GM18951 (cell line): ENCODE results near the gene MAP2.

Source experiments
- POLR2A ChIP-seq: IDR thresholded peaks from 4 replicates; pipeline ENCODE4 v1.6.1; 2011; ENCODE audit warnings: mild to moderate bottlenecking; ENCODE audit not compliant: insufficient read length, insufficient read depth; ENCODE audit errors: extremely low read depth
- in situ Hi-C: fragments of 300-500 bp; cut with MboI; formaldehyde crosslinking; loops from one replicate; pipeline ENCODE4 v1.12.0; 2022; ENCODE audit warnings: low sequenced_read_pairs, mixed read lengths, inconsistent platforms; ENCODE audit not compliant: unreplicated experiment

Gene MAP2

GRCh38 chr2:209609531-209609930 is 185.7 kb downstream of the MAP2 start:
- TF ChIP-seq POLR2A = no peak
- in situ Hi-C loops = no loop called here

- in situ Hi-C loops = no loop called here
- no peak for TF ChIP-seq POLR2A
Measured at GRCh38 chr2:209610631-209611030, 186.8 kb downstream of the MAP2 start.

GRCh38 chr2:209613649-209614305 is 189.9 kb downstream of the MAP2 start:
- in situ Hi-C loops = no loop called here
- no peak for TF ChIP-seq POLR2A

- no peak for TF ChIP-seq POLR2A
- in situ Hi-C loops = no loop called here
Measured at GRCh38 chr2:209614690-209615369, 191.0 kb downstream of the MAP2 start.

GRCh38 chr2:209619782-209620181 is 195.9 kb downstream of the MAP2 start:
- in situ Hi-C loops = no loop called here
- TF ChIP-seq POLR2A = no peak

GRCh38 chr2:209624192-209624938 is 200.5 kb downstream of the MAP2 start:
- TF ChIP-seq POLR2A = no peak
- in situ Hi-C loops = no loop called here

GRCh38 chr2:209629597-209629996 is 205.8 kb downstream of the MAP2 start:
- no peak for TF ChIP-seq POLR2A
- in situ Hi-C loops = no loop called here

- TF ChIP-seq POLR2A = no peak
- in situ Hi-C loops = no loop called here
Measured at GRCh38 chr2:209633911-209634310, 210.1 kb downstream of the MAP2 start.

GRCh38 chr2:209636076-209636475 is 212.2 kb downstream of the MAP2 start:
- in situ Hi-C loops = no loop called here
- no peak for TF ChIP-seq POLR2A

- in situ Hi-C loops = no loop called here
- TF ChIP-seq POLR2A = no peak
Measured at GRCh38 chr2:209637293-209637692, 213.4 kb downstream of the MAP2 start.

- in situ Hi-C loops = no loop called here
- TF ChIP-seq POLR2A = no peak
Measured at GRCh38 chr2:209638346-209638745, 214.5 kb downstream of the MAP2 start.

GRCh38 chr2:209640358-209640757 is 216.5 kb downstream of the MAP2 start:
- in situ Hi-C loops = no loop called here
- no peak for TF ChIP-seq POLR2A

GRCh38 chr2:209642146-209642820 is 218.4 kb downstream of the MAP2 start:
- TF ChIP-seq POLR2A = no peak
- in situ Hi-C loops = no loop called here
